C4-2B (cell line): ENCODE data around the gene CPLX1.

Experiments used
- ZFX ChIP-seq: fragments of 450-650 bp; IDR thresholded peaks from 2 replicates; pipeline ENCODE4 v1.6.1; 2017
- TF ChIP-seq, protein P1 (sequence below): fragments of 450-650 bp; conservative IDR thresholded peaks from 2 replicates; pipeline ENCODE4 v1.5.1; 2017; ENCODE audit warnings: mild to moderate bottlenecking

DNA sequence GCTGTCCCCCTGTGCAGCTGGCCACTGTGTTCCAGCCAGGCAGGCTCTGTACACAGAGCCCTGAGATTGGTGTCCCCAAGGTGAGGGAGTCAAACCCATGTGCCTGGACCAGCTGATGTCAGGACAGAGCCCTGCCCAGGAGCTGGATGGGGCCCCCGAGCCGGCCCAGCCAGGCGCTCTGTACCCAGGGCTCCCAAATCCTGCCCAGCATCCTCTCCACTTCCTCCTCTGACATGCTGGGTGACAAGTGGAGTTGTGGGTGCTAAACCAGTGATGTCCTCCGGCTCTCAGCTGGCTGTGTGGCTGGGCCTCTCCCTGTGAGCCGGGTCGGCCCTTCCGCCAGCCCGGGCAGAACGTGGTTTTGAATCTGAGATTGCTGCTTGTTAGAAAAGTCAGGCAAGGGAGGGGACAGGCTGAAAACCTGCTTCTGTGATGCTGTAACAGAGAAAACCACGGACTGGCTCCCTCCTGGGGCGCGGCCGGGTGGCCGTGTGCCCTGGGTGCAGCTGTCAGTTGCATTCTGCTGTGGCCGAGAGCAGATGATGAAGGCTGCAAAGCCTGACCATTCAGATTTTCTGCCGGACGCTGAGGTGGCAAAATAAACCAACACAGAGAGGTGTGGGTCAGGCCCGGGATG, 7.9 kb upstream of the CPLX1 start:
- TF ChIP-seq, protein P1, sequence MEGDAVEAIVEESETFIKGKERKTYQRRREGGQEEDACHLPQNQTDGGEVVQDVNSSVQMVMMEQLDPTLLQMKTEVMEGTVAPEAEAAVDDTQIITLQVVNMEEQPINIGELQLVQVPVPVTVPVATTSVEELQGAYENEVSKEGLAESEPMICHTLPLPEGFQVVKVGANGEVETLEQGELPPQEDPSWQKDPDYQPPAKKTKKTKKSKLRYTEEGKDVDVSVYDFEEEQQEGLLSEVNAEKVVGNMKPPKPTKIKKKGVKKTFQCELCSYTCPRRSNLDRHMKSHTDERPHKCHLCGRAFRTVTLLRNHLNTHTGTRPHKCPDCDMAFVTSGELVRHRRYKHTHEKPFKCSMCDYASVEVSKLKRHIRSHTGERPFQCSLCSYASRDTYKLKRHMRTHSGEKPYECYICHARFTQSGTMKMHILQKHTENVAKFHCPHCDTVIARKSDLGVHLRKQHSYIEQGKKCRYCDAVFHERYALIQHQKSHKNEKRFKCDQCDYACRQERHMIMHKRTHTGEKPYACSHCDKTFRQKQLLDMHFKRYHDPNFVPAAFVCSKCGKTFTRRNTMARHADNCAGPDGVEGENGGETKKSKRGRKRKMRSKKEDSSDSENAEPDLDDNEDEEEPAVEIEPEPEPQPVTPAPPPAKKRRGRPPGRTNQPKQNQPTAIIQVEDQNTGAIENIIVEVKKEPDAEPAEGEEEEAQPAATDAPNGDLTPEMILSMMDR = no peak
- TF ChIP-seq ZFX = no peak
